ENCODE results near the gene DCAF6.

Gene DCAF6

DNA sequence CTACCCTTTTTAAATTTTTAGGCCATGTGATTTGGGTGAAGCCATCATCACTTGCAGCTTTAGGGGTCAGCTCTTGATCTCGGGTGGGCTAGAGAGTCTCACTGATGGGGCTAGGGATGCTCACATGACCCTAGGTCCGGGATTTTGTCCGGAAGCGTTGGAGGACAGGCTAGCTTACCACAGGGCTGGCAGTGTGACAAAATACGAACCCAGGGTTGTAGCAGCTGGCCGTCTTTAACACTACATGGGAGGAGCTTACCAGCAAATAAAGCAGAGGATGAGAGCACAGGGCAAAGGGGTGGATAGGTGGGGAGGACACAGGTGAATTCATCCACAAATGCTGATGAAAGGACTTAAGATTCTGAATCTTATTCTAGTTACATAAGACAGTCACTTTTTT lies 178.4 kb downstream of the DCAF6 start:
- DNase-seq = no peak

DNA sequence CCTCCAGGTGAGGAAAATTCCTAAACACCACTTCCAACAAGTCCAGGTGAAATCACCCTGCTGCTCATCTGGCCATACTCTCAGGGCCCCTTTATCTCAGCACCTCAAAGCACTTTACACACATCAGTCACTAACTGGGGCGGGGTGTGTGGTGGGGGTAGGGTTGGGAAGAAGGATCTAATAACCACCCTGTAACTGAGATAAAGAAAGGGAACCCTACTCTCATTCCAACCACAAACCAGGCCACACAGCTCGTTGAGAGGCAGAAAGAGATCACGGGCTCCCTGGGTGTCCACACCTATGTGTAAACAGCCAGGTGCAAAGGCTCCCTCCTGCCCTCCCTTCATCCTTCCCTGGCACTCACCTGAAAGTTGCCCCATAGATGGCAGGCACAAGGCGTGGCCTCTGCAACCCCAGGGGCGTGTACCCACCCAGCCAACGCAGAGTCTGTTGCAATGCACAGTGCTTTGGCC lies 179.9 kb downstream of the DCAF6 start:
- DNase-seq = no peak

DNA sequence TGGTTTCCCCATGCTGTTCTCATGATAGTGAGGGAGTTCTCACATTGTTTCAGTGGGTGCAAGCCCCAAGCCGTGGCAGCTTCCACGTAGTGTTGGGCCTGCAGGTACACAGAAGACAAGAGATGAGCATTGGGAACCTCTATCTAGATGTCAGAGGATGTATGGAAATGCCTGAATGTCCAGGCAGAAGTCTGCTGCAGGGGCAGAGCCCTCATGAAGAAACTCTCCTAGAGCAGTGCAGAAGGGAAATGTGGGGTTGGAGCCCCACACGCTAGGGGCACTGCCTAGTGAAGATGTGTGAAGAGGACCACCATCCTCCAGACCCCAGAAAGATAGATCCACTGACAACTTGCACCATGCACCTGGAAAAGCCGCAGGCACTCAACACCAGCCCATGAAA lies 183.3 kb downstream of the DCAF6 start:
- DNase-seq = no peak

DNA sequence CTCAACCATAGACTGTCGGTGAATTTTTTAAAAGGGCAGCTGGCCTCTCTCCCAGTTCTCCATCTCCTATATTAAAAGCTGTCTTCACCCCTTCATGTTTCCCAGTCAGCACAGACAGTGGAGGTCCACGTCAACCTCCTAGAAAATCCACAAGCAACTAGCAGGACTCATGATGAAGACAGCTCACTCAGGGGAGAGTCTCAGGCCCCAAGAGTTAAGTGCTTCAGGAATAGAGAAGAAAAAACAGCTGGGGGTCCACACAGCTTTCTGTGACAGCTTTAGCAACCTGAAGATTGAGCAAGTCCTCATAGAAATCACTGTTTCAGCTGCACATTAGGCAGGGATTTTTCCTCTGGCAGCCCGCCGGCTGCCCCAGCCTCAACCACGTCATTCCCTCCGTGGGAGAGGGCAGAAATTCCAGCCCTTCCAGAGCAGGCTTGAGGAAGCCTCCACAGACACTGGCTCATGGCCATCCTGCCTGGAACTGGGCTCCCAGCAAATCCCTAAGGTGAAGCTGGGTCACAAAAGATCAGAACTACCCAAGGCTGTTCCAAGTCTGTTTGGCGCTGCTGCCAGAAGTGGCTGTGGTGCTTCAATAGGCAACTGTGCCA lies 185.0 kb downstream of the DCAF6 start:
- no peak for DNase-seq

DNA sequence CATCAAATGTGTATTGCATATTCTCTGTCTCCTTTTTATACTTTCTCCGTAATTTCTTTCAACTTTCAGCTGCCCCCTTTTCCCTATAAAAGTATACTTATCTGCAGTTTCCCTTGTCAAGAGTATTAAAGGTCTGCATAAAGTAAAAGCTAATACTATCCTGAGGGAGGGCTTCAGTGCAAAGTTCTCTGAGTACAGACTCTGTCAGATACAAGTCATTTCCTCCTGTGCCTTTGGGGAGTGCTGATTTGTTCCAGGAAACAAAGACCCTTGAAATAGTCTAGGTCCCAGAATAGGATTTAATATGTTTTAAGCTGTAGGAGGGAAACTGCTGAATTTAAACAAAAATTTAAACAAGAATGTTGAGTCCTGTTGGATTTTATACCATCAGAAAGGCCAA lies 188.6 kb downstream of the DCAF6 start:
- no peak for DNase-seq

Data from stimulated activated CD4-positive, alpha-beta T cell treated with anti-CD3 and anti-CD28 coated beads, Interleukin-4, amount 100 ng/mL, for 1 hour (primary cell).